Activated B cell treated with CpG ODN at 0.5 μM for 24 hours (primary cell): ENCODE measurements around the gene NPIPB2. TPM values are rescaled to one million over a fixed set of nuclear protein-coding genes. Genes with fewer than 3 reads are reported as not detected.
"Not testable (repeated sequence)": the region's sequence is repeated elsewhere in the genome, so short reads cannot be mapped to it uniquely, and the experiment has no call there.

Source experiments
- ATAC-seq: fragments of 200-7000 bp; cut with Tn5 transposase; one replicate; pipeline ENCODE4 v1.10.0; 2021; ENCODE audit warnings: low read depth, mild to moderate bottlenecking, moderate library complexity
- CTCF ChIA-PET: fragments of 350-600 bp; sonication (Branson Sonifier 250); formaldehyde crosslinking; loops from one replicate; lab custom pipeline; 2021; ENCODE audit warnings: antibody characterized with exemption; lab: Charles Lee
- POLR2A ChIA-PET: fragments of 350-600 bp; sonication (Branson Sonifier 250); formaldehyde crosslinking; loops from one replicate; lab custom pipeline; 2021; ENCODE audit warnings: antibody characterized with exemption; lab: Charles Lee
- DNase-seq: peaks from one replicate; pipeline ENCODE4 v3.0.0; 2022
- H3K27ac Mint-ChIP-seq: one replicate; pipeline ENCODE4 v1.8.0; 2020; ENCODE audit warnings: mixed read lengths
- H3K27me3 Mint-ChIP-seq: one replicate; pipeline ENCODE4 v1.8.0; 2021; ENCODE audit warnings: mixed read lengths
- H3K36me3 Mint-ChIP-seq: one replicate; pipeline ENCODE4 v1.8.0; 2021; ENCODE audit warnings: low read depth, mixed read lengths
- H3K4me1 Mint-ChIP-seq: one replicate; pipeline ENCODE4 v1.8.0; 2021; ENCODE audit warnings: mixed read lengths
- H3K4me3 Mint-ChIP-seq: one replicate; pipeline ENCODE4 v1.8.0; 2020; ENCODE audit warnings: mild to moderate bottlenecking, mixed read lengths
- H3K9me3 Mint-ChIP-seq: one replicate; pipeline ENCODE4 v1.8.0; 2020; ENCODE audit warnings: mixed read lengths
- CTCF ChIP-seq: fragments of 200-600 bp; IDR thresholded peaks from one replicate; pipeline ENCODE4 v1.8.0; 2022; ENCODE audit warnings: antibody characterized with exemption, mild to moderate bottlenecking
- intact Hi-C: fragments of 100-400 bp; cut with micrococcal nuclease; formaldehyde crosslinking; loops from one replicate; pipeline ENCODE4 v1.15.1; 2024
- total RNA-seq: library from RNA; stranded (reverse); gene quantifications from 2 replicates; pipeline ENCODE4 v1.2.3, GENCODE V29; 2022

NPIPB2 gene
- total RNA-seq, 1 donor from 2014 or later = 18.7 TPM

DNA sequence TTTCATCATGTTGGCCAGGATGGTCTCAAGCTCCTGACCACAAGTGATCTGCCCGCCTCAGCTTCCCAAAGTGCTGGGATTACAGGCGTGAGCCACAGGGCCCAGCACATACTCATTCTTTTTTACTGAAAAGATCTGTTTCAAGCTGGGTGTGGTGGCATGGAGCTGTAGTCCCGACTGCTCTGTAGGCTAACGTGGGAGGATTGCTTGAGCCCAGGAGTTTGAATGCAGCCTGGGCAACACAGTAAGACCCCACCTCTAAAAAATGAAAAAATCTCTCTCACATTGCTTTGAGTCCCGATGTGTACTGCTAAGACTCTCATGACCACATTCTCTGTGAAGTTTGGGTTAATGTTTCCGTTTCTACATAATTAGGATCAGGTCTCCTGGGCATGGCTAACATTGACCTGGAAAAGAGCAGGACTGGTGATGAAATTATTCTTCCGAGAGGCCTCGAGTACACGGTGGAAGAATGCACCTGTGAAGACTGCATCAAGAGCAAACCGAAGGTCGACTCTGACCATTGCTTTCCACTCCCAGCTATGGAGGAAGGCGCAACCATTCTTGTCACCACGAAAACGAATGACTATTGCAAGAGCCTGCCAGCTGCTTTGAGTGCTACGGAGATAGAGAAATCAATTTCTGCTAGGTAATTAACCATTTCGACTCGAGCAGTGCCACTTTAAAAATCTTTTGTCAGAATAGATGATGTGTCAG lies 25.5 kb upstream of the NPIPB2 start:
- H3K36me3 Mint-ChIP-seq = peaks cover 14% of the 10 kb centered on the region
- peak overlapping the region; percentile 83 for H3K27ac Mint-ChIP-seq
- no peak for TF ChIP-seq CTCF
- no peak for DNase-seq
- no peaks in the 10 kb centered on the region for H3K9me3 Mint-ChIP-seq
- ChIA-PET CTCF (interaction anchor here (0.7 to 3.3 kb wide), 4 partner anchors 18 to 101 kb away, joined by 3 to 13 read pairs (median 6); no protein-coding TSS in a partner anchor), POLR2A (interaction anchor here (0.5 to 3.9 kb wide), 4 partner anchors 9 to 54 kb away, joined by 3 to 25 read pairs (median 4); partner anchors contain the start of gene SNX29)
- H3K27me3 Mint-ChIP-seq = no peaks in the 10 kb centered on the region
- peaks cover 69% of the 10 kb centered on the region for H3K4me1 Mint-ChIP-seq
- intact Hi-C loops = loop anchor here (5.0 kb wide), 1 partner anchor 100 kb away; no protein-coding TSS in a partner anchor
- no peak overlapping the region for H3K4me3 Mint-ChIP-seq
- ATAC-seq = no peak

DNA sequence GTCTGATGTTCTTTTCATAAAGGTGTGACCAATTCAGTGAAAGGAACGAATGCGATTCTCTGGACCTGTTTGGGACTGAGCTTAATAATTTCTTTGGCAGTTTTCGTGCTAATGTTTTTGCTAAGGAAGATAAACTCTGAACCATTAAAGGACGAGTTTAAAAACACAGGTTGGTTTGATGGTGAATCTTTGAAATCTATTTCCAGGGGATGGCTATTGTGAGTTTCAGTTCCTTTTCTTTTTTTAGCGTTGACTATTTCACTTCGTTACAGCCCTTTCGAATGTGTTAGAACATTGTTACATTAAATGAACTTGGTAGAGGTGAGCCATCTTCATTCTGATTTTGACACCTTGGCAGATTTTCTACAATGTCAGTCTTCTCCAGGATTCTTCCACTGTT lies 24.3 kb upstream of the NPIPB2 start:
- TF ChIP-seq CTCF = no peak
- peaks cover 72% of the 10 kb centered on the region for H3K4me1 Mint-ChIP-seq
- peaks cover 10% of the 10 kb centered on the region for H3K36me3 Mint-ChIP-seq
- ChIA-PET CTCF (interaction anchor here (1.7 to 3.3 kb wide), 2 partner anchors 10 to 102 kb away, joined by 4 to 13 read pairs; partner anchors contain the start of gene SNX29), POLR2A (interaction anchor here (0.6 to 4.4 kb wide), 7 partner anchors 13 to 277 kb away, joined by 3 to 97 read pairs (median 3); partner anchors contain the start of genes GSPT1 and SNX29)
- ATAC-seq = peak; percentile 73
- intact Hi-C loops = loop anchor here (1.0 to 5.0 kb wide), 2 partner anchors 10 to 101 kb away; partner anchors contain the start of gene SNX29
- H3K9me3 Mint-ChIP-seq = no peaks in the 10 kb centered on the region
- H3K27me3 Mint-ChIP-seq = no peaks in the 10 kb centered on the region
- DNase-seq = no peak
- peak overlapping the region; percentile 90 for H3K27ac Mint-ChIP-seq
- H3K4me3 Mint-ChIP-seq = peak overlapping the region; percentile 80

- ATAC-seq = peak; percentile 64
- CTCF ChIA-PET = interaction anchor here (0.9 to 3.3 kb wide), 4 partner anchors 12 to 130 kb away, joined by 3 to 13 read pairs (median 6); partner anchors contain the start of gene SNX29
- TF ChIP-seq CTCF = no peak
- H3K27me3 Mint-ChIP-seq = no peaks in the 10 kb centered on the region
- peak within 1 kb of the TSS; percentile 80 for H3K4me3 Mint-ChIP-seq
- POLR2A ChIA-PET = interaction anchor here (0.7 to 4.4 kb wide), 5 partner anchors 14 to 71 kb away, joined by 3 to 97 read pairs (median 4); partner anchors contain the start of genes GSPT1 and SNX29
- DNase-seq = no peak
- H3K36me3 Mint-ChIP-seq = peaks cover 10% of the 10 kb centered on the region
- no peaks in the 10 kb centered on the region for H3K9me3 Mint-ChIP-seq
- peak within 1 kb of the TSS; percentile 90 for H3K27ac Mint-ChIP-seq
- intact Hi-C loops = loop anchor here (1.0 to 5.0 kb wide), 3 partner anchors 16 to 102 kb away; no protein-coding TSS in a partner anchor
- H3K4me1 Mint-ChIP-seq = peaks cover 72% of the 10 kb centered on the region
These were observed 23.1 kb upstream of the NPIPB2 start, which contains the start of gene TNFRSF17 for GRCh38 chr16:11964761-11965551. TNFRSF17 (plus strand) TSS chr16:11965210; CDS start chr16:11965325, 115 bp downstream.

GRCh38 chr16:11963706-11964105 lies 21.9 kb upstream of the NPIPB2 start:
- Mint-ChIP-seq H3K9me3 (no peaks in the 10 kb centered on the region), H3K27me3 (no peaks in the 10 kb centered on the region), H3K4me3 (peak overlapping the region; percentile 53), H3K36me3 (peaks cover 8% of the 10 kb centered on the region), H3K27ac (peak overlapping the region; percentile 90), H3K4me1 (peaks cover 75% of the 10 kb centered on the region)
- ATAC-seq = no peak
- ChIA-PET CTCF (interaction anchor here (1.5 kb wide), 1 partner anchor 15 kb away, joined by 8 read pairs; no protein-coding TSS in a partner anchor), POLR2A (interaction anchor here (0.7 to 4.4 kb wide), 3 partner anchors 15 to 72 kb away, joined by 3 to 97 read pairs (median 5); partner anchors contain the start of gene SNX29)
- no peak for TF ChIP-seq CTCF
- no peak for DNase-seq
- intact Hi-C loops = loop anchor here (2.0 kb wide), 1 partner anchor 71 kb away; no protein-coding TSS in a partner anchor

- peaks cover 72% of the 10 kb centered on the region for H3K4me1 Mint-ChIP-seq
- H3K9me3 Mint-ChIP-seq, H3K4me3 Mint-ChIP-seq, H3K36me3 Mint-ChIP-seq, H3K27me3 Mint-ChIP-seq, ATAC-seq, DNase-seq, intact Hi-C loops: not testable (repeated sequence)
- ChIA-PET POLR2A (interaction anchor here (0.7 to 4.4 kb wide), 3 partner anchors 16 to 105 kb away, joined by 3 to 97 read pairs (median 3); partner anchors contain the start of gene SNX29), CTCF (interaction anchor here (1.0 kb wide), 1 partner anchor 105 kb away, joined by 3 read pairs; no protein-coding TSS in a partner anchor)
- peak overlapping the region; percentile 90 for H3K27ac Mint-ChIP-seq
These were observed 21.1 kb upstream of the NPIPB2 start for GRCh38 chr16:11962978-11963377.

GRCh38 chr16:11962457-11962856 lies 20.6 kb upstream of the NPIPB2 start:
- ATAC-seq = not testable (repeated sequence)
- peaks cover 67% of the 10 kb centered on the region for H3K4me1 Mint-ChIP-seq

More at GRCh38 chr16:11962457-11962856, 20.6 kb upstream of the NPIPB2 start:
- CTCF ChIA-PET = interaction anchor here (1.0 kb wide), 1 partner anchor 105 kb away, joined by 3 read pairs; no protein-coding TSS in a partner anchor
- intact Hi-C loops, H3K9me3 Mint-ChIP-seq, H3K4me3 Mint-ChIP-seq, H3K36me3 Mint-ChIP-seq, H3K27me3 Mint-ChIP-seq, DNase-seq: not testable (repeated sequence)
- peak overlapping the region; percentile 61 for H3K27ac Mint-ChIP-seq
- POLR2A ChIA-PET = interaction anchor here (0.6 to 4.4 kb wide), 6 partner anchors 17 to 367 kb away, joined by 3 to 97 read pairs (median 3); partner anchors contain the start of gene SNX29
